ENCODE measurements around the gene GLT6D1.

The GLT6D1 gene

DNA sequence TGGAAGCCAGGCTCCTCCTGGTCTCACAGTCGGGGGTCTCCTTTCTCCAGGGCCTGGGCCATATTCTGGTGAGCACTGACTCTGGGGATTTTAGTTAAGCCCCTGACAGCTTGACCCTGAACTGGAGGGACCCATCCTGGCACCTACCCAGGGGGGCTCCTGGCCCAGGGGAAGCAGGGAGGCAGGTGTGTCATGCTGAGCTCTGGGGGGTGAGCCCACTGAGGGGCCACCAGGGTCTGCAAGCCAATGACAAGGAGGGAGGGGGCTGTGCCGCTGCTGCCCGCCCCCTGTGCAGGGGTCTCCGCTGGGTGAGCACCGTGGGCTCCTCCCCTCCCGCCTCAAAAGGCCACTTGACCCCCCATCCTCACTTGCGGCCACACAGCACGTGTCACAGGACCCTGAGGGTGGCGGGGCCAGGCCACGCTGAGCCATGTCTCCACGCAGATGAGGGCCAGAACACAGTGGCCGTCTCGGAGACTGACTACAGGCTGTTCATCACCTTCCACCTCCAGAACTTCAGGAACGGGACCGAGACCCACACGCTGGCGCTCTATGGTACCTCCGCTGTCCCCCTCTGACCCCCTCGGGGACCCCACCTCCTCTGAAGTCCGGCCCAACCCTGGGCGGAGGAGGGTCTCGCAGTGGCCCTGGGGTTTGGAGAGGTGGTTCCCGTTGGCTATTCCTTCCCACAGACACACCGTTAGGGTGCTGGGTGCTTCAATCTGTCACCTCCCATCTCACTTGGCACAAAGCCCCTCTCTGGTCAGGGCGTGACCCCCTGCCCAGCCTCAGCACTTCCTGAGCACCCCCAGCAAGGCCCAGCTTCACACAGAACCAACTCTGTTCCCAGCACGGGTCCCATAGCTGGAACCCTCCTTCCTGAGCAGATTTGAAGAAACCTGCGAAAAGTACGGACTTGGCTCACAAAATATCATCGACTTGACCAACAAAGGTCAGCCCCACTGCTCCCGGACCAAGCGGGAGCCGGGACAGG is 25.8 kb upstream of the GLT6D1 start:
- no peak for TF ChIP-seq ZFX (IDR thresholded peaks at IDR 0.05)
- TF ChIP-seq, protein P1, sequence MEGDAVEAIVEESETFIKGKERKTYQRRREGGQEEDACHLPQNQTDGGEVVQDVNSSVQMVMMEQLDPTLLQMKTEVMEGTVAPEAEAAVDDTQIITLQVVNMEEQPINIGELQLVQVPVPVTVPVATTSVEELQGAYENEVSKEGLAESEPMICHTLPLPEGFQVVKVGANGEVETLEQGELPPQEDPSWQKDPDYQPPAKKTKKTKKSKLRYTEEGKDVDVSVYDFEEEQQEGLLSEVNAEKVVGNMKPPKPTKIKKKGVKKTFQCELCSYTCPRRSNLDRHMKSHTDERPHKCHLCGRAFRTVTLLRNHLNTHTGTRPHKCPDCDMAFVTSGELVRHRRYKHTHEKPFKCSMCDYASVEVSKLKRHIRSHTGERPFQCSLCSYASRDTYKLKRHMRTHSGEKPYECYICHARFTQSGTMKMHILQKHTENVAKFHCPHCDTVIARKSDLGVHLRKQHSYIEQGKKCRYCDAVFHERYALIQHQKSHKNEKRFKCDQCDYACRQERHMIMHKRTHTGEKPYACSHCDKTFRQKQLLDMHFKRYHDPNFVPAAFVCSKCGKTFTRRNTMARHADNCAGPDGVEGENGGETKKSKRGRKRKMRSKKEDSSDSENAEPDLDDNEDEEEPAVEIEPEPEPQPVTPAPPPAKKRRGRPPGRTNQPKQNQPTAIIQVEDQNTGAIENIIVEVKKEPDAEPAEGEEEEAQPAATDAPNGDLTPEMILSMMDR (conservative IDR thresholded peaks at IDR 0.05): no peak
- H3K27ac ChIP-seq: no peak overlapping the region

GRCh38 chr9:135664266-135664665 is 24.9 kb upstream of the GLT6D1 start:
- TF ChIP-seq, protein P1 (conservative IDR thresholded peaks at IDR 0.05): no peak
- TF ChIP-seq ZFX (IDR thresholded peaks at IDR 0.05): no peak
- H3K27ac ChIP-seq: no peak overlapping the region

DNA sequence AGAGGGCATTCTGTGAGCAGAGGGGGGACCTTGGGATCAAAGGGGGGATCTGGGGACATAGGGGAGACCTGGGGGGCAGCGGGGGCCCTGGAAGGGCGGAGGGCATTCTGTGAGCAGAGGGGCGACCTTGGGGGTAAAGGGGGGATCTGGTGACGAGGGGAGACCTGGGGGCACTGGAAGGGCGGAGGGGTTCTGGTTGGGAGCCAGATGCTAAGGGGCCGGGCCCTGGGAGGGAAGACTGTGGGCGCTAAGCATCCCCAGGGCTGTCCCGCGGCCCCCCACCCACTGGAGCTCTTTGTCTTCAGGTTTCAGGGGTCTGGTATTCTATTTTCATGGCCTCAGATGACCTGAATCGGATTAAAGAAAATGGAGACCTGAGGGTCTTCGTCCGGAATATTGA is 24.5 kb upstream of the GLT6D1 start:
- no peak for TF ChIP-seq ZFX (IDR thresholded peaks at IDR 0.05)
- TF ChIP-seq, protein P1 (conservative IDR thresholded peaks at IDR 0.05): no peak
- no peak overlapping the region for H3K27ac ChIP-seq

DNA sequence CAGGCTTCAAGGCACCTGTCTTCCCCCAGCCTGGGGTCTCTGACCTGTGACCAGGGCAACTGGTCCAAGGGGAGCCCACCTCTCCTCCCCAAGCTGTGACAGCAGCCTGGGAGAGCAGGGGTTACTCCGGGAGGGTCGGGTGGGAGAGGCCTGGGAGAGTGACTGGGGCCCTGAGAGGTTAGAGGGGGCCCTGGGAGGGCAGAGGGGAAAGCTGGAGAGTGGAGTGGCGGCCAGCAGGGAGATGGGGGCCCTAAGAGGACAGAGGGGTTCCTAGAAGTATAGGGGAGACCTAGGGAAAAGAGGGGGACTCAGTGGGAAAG is 24.1 kb upstream of the GLT6D1 start:
- H3K27ac ChIP-seq: no peak overlapping the region

DNA sequence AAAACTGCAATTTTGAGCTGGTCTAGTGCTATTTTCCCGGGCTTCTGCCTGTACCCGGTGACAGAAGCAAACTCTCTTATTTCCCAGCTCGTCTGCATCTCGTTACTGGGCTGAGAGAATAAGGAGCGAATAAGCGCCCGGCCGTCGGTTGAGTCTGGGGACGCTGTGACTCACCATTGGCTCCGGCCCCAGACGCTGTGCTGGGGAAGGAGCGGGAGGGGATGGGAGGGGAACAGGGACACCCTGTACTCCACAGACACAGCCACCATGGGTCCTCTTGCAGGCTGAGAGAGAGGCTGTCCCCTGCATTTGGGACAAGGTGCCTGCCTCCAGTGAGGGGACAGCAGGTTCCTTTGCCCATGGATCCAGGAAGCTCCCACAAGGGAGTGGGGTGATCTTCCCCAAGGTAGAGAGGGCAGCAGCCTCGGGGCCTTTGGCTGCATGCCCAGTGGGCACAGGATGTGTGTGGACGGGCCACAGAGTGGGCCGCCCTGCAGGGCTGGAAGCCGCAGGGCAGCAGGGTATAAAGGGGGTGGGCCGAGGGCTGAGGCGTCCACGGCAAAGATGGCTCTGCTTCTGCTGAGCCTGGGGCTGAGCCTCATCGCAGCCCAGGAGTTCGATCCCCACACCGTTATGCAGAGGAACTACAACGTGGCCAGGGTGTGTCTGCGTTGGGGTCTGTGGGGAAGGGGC is 23.6 kb upstream of the GLT6D1 start, which contains the start of gene LCN9:
Gene LCN9 (plus strand): TSS at position 552 of the 693 bp plus-strand sequence. CDS start 13 bp downstream, at position 565.
- TF ChIP-seq, protein P1 (conservative IDR thresholded peaks at IDR 0.05): no peak
- no peak for TF ChIP-seq ZFX (IDR thresholded peaks at IDR 0.05)
- H3K27ac ChIP-seq: no peak within 1 kb of the TSS

More for the DNA sequence above, 24.1 kb upstream of the GLT6D1 start:
- no peak for TF ChIP-seq ZFX (IDR thresholded peaks at IDR 0.05)
- TF ChIP-seq, protein P1 (conservative IDR thresholded peaks at IDR 0.05): no peak

- TF ChIP-seq, protein P1 (conservative IDR thresholded peaks at IDR 0.05): no peak
- no peak for TF ChIP-seq ZFX (IDR thresholded peaks at IDR 0.05)
- H3K27ac ChIP-seq: no peak overlapping the region
Measured at GRCh38 chr9:135661816-135662560, 22.6 kb upstream of the GLT6D1 start.
